AG20443 (cell line): ENCODE results near the gene DCLK3.
A peak's percentile ranks its signal among the peaks of the same experiment; 100 is the strongest.

Source experiments
- DNase-seq: peaks from one replicate; pipeline ENCODE4 v3.0.0; 2012; ENCODE audit warnings: low spot score, mixed read lengths

DCLK3 gene

DNA sequence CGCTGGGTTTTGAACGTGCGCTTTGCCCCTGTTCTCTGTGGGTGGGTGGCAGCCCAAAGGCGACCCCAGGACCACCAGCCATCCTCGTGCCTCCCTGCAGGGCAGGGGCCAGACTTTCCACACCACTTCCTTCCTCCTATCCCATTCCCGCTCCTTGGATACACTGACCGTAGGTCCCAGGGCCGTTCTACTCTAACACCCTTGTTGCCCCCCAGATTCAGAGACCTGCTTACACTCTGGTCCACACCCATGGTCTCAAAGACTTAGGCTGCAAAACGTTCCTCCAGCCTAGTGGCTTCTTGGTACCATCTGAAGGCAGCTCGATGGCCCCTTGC, 318 bp upstream of the DCLK3 start:
- DNase-seq, result no peak

DNA sequence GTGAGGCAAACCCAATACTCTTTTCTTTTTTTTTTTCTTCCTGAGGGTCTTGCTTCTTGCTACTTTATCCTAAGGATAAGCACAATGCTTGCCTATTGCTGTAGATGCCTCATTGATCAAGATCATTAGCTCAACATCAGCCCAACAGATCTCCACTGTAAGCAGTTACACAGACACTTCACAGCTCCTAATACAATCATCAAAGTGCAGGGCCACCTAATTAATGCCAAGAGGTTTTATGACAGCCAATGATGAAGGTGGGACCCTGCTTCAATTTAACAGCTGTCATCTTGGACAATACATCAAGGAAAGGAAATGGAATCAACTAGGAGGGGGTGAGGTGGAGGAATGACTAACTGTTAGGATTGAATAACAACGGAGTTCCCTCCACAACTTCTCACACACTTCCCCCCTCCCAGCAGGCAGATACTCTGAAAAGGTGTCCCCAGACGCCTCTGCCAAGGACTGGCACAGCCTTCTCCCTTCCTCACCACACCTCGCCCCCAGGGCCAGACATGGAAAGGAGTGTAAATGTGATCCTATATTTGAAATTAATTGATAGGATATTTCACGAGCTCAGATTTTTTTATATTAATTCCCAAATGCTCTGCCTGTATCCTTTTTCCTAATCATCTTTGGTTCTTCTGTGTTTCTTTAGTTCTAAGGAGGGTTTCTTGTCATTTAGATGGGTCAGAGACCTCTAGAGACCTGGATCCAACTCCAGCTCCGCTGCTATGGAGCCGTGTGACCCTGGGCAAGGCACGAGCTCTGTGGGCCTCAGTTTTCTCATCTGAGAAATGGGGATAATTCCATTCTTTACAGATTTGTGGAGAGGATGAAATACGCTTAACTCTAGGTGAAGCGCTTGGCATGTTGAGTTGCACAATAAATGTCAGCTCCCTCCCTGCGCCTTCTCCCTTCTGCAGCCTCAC, 1.2 kb downstream of the DCLK3 start:
- DNase-seq, result no peak

DNA sequence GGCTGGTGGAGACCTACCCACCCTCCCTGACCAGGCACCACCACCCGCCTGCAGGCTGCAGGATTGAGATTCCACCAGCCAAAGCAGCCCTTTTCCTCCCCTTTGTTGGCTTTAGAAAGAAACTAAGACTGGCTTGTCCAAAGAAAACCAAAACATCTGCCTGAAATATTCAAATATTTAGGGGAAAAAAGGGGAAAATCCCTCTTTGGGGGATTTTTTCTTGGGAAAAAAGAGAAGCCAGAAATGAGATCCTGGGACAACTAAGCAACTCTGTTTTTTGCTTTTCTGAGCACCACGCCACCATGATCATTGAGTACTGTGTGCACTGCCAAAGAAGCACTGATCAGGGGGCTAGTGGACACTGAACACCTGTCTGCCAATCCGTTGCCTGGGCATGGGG, 2.6 kb downstream of the DCLK3 start:
- no peak for DNase-seq

DNA sequence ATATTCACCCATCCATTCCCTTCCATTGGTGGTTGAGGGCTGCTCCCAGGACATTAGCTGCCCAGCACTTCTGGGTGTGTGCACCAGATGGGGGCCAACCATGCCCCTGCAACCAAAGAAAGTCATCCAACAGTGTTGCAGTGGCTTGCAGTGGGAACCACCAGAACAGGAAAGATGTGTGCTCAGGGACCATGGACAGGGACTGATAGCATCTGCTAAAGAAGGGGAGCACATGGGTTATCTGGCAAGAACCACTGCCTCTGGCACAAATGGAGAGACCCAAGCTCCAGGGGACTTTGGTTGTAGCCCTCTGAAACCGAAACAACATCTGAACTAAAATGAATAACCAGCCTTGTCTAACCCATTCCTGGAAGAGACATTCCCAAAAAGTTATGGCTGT, 8.1 kb downstream of the DCLK3 start:
- no peak for DNase-seq

DNA sequence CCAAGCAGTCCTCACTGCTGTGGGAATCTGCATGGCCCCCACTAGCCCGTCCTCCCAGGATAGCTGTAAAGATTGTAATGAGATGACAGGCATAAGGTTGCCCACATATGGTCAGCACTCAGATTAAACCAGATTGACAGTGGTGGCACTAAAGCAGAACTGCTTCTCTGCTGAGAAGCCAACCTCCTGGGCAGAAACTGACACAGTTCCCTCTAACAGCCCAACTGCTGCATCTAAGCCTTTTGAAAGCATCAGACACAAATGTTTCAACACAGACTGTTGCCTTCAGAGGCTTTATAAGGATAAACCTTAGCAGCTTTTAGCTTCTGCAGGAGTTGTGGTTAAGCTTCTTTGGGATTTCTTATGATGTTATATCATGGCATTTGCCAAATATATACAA, 13.0 kb downstream of the DCLK3 start:
- no peak for DNase-seq

DNA sequence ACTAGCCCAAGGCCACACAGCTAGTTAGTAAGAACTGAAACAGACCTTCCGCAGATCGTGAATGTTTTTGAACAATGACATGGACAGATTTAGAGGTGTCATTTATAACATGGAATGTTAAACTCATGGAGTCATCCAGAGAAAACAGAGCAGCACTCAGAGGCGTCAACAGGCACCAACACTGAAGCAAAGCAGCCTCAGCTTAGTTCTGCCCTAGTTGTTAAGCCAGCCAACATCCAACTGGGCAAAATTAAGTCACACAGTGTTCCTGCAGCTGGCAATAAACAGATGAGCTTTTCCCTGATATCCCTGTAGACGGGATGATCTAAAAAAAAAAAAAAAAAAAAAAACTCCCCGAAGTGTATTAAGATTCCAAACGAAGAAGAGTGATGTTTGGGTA, 13.6 kb downstream of the DCLK3 start:
- DNase-seq, result no peak

DNA sequence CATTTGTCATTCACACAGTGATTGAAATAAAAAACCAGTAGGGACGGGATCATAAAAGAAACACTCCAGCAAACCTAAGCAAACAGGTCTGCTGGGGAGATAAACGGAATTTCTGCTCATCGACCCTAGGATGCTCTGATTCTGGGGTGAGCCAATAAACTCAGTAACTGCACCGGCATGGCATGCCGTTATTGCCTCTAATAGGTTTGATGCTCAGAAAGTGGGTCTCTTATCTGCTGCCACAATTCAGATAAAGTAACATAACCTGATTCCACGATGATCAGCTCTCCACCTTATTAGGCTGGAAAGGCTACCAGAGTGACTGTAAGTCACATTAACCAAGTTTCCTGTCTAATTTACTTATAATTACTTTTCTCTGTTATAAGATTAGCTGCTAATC, 19.6 kb downstream of the DCLK3 start:
- no peak for DNase-seq

DNA sequence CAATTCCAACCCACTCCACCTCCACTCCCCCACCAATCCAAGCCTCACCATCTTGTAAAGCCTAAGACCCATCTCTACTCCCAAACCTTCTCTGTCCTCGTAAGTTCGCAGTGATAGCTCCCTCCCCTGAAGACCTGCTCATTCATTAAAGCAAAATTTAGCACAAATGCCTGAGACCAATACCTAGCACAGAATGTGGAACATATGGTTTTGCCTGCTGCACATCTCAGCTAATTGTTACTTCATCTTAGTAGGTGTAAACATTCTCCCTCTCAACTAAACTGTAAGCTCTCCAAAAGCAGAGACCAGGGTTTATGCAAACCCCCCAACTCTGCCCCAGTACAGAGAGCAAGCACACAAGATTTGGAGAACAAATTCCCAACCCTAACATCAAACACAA, 20.5 kb downstream of the DCLK3 start:
- DNase-seq, result no peak

DNA sequence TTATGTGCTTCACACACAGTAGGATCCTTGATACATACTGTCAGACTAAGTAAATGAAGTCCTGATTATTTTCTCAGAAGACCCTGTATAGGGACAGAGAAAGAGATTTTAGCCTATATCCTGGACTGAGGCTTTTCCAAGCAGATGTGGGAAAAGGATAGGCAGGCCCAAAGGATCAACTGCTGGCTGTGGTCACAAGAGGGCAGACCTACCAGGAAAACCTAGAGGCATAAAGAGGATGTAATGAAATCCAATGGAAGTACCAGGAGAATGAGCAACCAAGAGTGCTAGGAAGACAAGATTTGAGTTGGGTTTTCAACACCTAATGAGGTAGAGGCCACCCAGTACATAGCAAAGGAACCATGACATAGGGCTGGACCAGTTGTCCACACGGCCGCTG, 23.1 kb downstream of the DCLK3 start:
- peak; percentile 42 for DNase-seq

DNA sequence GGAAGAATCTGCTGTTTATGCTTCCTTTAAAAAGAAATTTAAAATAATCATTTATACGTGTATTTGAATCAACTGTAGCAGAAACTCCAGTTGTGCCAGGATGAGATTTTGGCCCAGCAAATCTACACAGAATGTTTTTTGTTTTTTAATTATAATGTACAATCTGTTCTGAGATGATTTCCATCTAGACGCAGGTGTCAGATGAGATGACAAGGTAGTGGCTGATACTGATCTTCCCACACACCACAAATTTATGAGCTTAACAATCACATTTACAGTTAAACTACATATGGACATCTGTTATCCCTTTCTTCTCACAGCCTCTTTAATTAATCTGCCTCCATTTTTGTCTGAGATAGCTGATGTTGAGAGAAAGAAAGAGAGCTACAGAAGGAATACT, 23.6 kb downstream of the DCLK3 start:
- no peak for DNase-seq

DNA sequence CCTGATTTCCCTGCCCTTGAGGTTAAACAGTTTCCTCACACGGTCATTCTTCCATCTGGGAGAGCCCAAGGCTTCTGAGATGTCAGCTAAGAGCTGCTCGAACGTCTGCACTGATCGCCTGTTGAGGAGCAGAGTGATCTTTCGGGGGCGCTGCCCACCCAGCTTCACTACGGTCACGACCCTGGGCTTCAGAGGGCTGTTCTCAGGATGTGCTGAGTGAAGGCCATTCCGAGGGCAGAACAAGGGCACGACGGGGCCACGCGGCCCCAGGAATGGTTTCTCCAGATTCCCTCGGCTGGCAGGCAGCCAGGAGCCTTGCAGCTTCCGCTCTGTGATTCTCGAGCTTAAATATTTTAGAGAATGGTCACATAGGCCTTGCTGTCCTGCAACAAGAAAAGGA, 25.7 kb downstream of the DCLK3 start:
- DNase-seq, result no peak

DNA sequence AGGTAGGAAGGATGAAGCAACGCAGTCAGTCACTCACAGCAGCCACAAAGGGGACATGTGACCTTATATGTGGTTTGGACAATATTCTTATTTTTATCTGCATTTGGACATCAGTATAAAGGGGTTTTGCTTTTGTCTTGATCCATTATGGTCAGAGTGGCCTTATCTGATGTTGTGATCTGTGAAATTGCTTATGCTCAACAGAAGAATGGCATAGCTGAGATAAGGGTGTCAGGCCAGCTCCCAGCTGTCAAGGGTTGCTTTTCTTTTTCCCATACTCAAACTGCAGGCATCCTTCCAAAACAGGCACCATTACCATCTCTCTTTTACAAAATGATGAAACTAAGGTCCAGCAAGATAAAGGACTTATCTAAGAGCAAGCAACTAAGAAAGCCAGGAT, 28.1 kb downstream of the DCLK3 start:
- DNase-seq, result no peak

DNA sequence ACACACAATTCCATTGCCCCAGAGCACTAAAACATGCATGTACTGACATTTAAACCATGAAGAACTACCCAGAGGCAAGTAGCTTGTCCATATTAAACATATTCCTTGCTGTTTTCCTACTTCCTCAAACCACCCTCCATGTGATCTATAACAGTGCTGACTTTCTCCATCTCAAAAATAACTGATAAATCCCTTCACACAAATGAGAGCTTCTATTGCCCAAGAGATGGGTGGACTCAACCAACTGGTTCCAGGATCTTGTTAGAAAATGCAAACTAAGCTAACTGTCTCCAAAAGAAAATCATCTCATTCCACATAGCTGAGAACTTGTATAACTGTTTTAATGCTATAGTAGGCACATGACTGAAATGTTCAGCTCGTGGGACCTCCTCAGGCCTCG, 29.6 kb downstream of the DCLK3 start:
- DNase-seq, result no peak

DNA sequence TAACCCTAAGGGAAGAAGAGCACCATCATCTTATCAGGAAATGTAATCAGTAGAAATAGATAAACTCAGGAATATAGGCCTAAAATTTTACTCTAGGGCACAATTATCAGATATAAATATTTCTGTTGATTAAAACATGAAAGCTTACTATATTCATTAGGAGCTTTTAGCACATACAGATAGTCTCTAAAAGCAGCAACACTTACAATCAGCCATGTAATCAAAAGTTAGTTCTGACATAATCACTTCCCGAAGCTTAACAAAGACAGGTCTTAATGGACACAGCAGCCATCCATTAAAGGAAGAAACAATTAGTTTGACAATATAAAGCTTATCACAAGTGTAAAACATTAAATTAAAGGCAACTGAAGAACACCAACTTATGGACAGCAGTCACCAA, 30.6 kb downstream of the DCLK3 start:
- DNase-seq, result no peak

DNA sequence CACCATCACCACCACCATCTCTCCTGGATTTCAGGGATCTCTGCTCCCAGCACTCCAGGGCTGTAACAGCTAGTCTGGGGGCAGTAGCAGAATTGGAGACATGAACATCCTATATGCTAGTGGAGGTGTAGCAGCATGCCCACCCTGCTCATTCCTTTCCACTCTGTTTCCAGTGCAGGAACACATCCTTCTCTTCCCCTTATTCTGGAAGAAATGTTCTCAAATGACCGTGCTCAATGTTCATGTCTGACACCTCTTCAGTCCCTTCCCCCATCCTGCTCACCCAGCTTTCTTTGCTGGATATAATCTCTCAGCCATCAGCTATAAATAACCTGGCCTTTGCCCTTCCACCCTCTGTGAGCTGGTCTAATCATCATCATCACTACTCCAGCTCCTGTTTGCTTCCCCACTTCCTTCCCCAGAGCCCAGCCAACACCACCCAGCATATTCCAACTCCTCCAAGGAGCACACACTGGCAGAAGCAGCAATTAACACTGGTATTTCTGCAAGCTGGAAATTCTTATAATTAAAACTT, 31.1 kb downstream of the DCLK3 start:
- DNase-seq, result no peak

DNA sequence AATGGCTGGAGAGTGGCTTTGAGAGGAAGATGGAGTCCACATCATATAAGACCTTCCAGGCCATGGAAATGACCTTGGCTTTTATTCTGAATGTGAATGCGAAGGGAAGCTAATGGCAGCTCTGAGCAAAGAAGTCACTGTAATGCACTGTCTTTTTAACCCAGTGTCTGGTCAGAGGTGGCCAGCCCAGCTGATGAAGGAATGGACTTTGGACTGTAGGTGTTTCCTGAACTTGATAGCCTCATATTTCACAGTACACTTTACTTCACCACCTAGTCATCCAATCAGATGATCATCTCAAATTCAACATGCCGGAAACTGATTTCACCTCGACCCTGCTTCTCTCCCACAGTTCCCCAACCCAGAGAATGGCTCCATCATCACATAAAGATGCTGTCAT, 33.4 kb downstream of the DCLK3 start:
- DNase-seq, result no peak

DNA sequence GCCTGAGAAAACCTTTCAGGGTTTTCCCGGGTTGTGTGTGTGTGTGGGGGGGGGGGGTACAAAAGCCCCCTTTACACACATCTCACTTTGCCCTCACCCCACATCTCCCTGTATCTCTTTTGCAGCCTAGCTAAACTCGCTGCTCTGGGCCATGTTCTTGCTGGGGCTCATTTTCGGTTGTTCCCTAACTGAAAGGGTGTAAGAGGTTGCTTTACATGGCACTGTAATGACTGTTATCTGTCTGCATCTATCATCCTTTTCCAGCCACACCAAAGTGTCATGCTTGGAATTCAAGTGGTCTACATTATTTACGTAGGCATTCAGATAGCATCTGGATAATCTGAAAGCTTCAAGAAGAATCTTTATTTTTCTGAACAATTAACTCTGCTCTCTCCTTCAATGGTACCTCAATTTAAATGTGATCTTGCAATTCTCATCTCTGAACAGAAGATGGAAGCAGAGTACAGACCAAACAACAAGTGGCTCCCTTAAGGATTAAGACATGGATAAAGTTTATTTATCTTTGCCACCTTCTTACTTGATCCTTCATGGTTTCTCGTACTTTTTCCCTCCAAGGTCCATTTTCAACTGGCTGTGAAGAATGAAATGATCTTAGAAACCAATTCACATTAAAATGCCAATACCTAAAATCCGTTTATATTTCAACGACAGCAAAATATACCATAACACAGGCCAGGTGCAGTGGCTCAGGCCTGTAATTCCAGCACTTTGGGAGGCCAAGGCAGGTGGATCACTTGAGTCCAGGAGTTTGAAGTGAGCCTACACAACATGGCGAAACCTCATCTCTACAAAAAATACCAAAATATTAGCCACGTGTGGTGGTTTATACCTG, 34.9 kb downstream of the DCLK3 start:
- DNase-seq, result peak; percentile 67

DNA sequence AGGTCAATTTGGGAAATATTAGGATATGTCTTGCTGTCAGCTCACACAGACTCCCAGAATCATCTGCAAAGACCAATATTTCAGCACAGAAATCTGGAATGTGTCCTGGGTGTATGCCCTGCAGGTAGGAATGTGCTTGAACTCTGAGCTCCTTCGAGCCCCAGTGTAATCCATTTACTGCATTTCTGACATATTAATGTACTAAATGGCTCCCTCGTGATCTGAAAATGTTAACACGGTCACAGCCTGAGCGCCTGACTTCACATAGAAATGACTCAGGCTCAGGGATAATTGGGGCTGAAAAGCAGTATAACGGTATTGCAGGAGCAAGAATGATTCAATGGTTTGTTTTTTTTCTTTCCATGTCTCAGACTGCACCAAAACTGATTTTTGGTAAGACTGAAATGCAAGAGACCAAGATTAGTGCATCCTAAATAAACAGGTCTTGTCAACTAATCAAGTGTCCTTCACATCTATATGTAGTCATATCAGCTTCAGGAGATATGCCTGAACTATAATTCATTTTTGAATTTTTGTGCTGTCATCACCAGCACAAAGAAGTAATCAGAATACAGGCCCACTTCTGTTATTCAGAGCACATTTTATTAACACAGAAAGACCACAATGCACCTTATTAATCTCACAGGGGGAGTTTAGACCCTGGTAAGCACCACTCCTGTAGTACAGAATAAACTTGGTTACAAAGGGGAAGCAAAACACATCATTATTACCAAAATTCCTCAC, 49.8 kb downstream of the DCLK3 start:
- DNase-seq, result peak; percentile 77

DNA sequence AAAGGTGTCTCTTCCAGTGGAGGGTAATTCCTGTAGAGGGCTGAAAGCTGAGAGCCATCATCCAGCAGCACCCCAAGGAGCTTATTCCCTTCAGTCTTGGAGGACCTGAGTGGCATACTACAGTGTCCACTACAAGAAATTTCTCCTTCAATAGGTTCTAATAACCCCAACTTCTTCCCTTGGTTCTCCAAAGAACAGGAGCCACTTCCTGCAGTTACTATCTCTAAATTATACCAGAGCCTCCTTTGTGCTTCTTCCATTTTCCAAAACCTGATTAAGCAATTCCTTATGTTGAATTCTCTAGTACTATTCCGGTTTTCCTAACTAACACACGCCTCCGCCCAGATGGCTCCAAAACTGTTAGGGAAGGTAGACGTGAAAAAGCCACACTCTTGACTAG, 50.4 kb downstream of the DCLK3 start:
- no peak for DNase-seq

DNA sequence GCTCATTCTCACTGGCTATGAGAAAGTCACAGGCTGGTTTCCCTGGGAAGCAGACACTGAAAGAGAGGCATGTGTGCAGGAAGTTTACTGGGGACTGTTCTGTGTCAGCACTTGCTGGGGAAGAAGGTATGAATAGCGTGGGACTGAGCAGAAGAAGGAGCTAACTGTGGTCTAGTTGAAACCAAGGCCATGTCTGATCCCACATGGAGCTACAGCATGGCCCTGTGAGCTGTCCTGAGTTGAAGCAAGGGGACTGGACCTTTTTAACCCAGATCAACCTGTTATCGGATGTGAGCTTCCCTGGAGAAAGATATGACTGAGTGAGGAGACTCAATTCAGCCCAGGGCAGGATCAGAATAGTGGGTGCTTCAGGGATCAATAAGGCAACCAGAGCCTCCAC, 53.7 kb downstream of the DCLK3 start:
- no peak for DNase-seq

DNA sequence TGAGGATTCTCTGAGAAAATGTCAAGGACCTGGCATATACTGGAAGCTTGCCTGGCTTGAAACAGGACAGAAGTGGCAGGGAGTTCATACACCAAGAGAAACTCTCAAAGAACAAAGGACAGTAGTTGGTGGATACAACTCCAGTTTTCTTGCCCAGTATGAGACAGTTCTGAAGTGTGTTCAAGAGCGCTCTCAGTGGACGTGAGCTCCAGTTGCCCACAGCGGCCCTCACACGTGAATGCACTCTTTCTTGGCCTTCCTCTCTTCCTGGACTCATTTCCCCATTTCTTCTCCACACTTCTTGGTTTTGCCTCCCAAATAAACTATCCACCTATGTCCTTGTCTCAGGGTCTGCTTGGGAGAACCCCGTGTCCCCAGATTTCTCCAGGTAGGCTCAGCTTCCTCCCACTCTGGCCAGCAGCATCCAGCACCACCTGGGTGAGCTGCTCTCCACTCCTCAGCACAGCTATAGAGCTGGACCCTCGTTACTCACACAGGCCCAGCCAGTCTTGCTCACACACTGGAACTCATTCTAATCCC, 54.5 kb downstream of the DCLK3 start:
- no peak for DNase-seq

DNA sequence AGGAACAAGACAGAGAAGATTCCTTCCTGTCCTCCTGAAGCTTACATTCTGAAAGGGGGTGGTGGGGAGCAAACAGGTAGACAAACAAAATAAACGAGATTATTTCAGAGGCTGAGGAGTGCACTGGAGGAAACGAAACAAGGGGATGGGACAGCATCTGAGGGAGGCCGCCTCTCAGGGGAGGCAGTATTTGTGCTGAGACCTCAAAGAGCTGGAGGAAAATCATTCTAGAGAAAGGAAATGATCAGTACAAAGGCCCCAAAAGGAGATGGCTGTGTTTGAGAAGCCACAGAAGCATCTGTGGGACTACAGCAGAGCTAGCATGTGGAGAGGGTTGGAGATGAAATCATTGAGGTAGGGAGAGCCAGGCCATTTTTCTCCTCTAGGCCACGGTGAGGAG, 55.1 kb downstream of the DCLK3 start:
- DNase-seq, result no peak
